HEK293 (cell line): ENCODE results near the gene FMO2.

ENCODE experiments used
- ZNF138 ChIP-seq: fragments of 450-650 bp; formaldehyde crosslinking; IDR thresholded peaks from 2 replicates; pipeline ENCODE4 v1.5.1; 2016; ENCODE audit warnings: missing biosample characterization, missing genetic modification characterization, borderline replicate concordance
- ZNF350 ChIP-seq: fragments of 450-650 bp; formaldehyde crosslinking; IDR thresholded peaks from 2 replicates; pipeline ENCODE4 v1.5.0; 2017; ENCODE audit warnings: missing biosample characterization, mild to moderate bottlenecking, missing genetic modification characterization

- no peak for TF ChIP-seq ZNF138 (tag by site-specific recombination)
- TF ChIP-seq ZNF350 (tag by site-specific recombination) = no peak
Observed at GRCh38 chr1:171179318-171180227, 5.5 kb upstream of the FMO2 start.
